ENCODE data around the gene TCF7L2. TPM values are rescaled to one million over a fixed set of nuclear protein-coding genes. Genes with fewer than 3 reads are reported as not detected.

Gene TCF7L2
- total RNA-seq, 4 donors from 2014 or later: 4.0 to 13.2 (median 6.4) TPM

GRCh38 chr10:113069595-113069994 is 119.5 kb downstream of the TCF7L2 start:
- Histone ChIP-seq H3K36me3 (no peaks in the 10 kb centered on the region), H3K9me3 (no peaks in the 10 kb centered on the region), H3K4me1 (peaks cover 0 to 76% (median 37%) of the 10 kb centered on the region in 3 donors), H3K27ac (no peak overlapping the region), H3K4me3 (no peak overlapping the region), H3K27me3 (no peaks in the 10 kb centered on the region)
- WGBS, 2 donors: 63 to 70% methylated on average over 3 to 7 of the region's 7 CpGs
- intact Hi-C loops (cut with DNase I): no loop called here
- DNase-seq: no peak
- TF ChIP-seq POLR2A (IDR thresholded peaks at IDR 0.05): no peak
- TF ChIP-seq CTCF (IDR thresholded peaks at IDR 0.05): no peak

- Histone ChIP-seq H3K9me3 (no peaks in the 10 kb centered on the region), H3K27me3 (no peaks in the 10 kb centered on the region), H3K36me3 (no peaks in the 10 kb centered on the region), H3K4me1 (peaks cover 0 to 73% (median 34%) of the 10 kb centered on the region in 3 donors), H3K27ac (peak overlapping the region in 1 of 4 donors; percentile 4), H3K4me3 (no peak overlapping the region)
- 49 to 68% methylated on average over 4 to 6 of the region's 7 CpGs for WGBS, 2 donors
- no peak for TF ChIP-seq CTCF (IDR thresholded peaks at IDR 0.05)
- no peak for TF ChIP-seq POLR2A (IDR thresholded peaks at IDR 0.05)
- intact Hi-C loops (cut with DNase I): no loop called here
- DNase-seq: no peak
These were observed 121.4 kb downstream of the TCF7L2 start for GRCh38 chr10:113071446-113071845.

GRCh38 chr10:113073549-113074189 is 123.6 kb downstream of the TCF7L2 start:
- WGBS, 2 donors: 48 to 53% methylated on average over 18 to 22 of the region's 23 CpGs

GRCh38 chr10:113076949-113077348 is 126.9 kb downstream of the TCF7L2 start:
- Histone ChIP-seq H3K27ac (no peak overlapping the region), H3K4me3 (no peak overlapping the region), H3K4me1 (peaks cover 0 to 31% (median 16%) of the 10 kb centered on the region in 3 donors), H3K27me3 (no peaks in the 10 kb centered on the region), H3K36me3 (peaks cover 0 to 20% (median 0%) of the 10 kb centered on the region in 3 donors), H3K9me3 (no peaks in the 10 kb centered on the region)
- TF ChIP-seq CTCF (IDR thresholded peaks at IDR 0.05): no peak
- no peak for TF ChIP-seq POLR2A (IDR thresholded peaks at IDR 0.05)
- DNase-seq: no peak
- intact Hi-C loops (cut with DNase I): no loop called here
- WGBS, 2 donors: 55 to 56% methylated on average over 1 of the region's 1 CpG

More at GRCh38 chr10:113073549-113074189, 123.6 kb downstream of the TCF7L2 start:
- no peak for DNase-seq
- no peaks in the 10 kb centered on the region for H3K9me3 ChIP-seq
- no peak for TF ChIP-seq POLR2A (IDR thresholded peaks at IDR 0.05)
- no peak for TF ChIP-seq CTCF (IDR thresholded peaks at IDR 0.05)
- peaks cover 0 to 5% (median 0%) of the 10 kb centered on the region in 3 donors for H3K36me3 ChIP-seq
- H3K27me3 ChIP-seq: no peaks in the 10 kb centered on the region
- H3K4me1 ChIP-seq: peaks cover 0 to 58% (median 25%) of the 10 kb centered on the region in 3 donors
- peak overlapping the region in 1 of 4 donors; percentile 43 for H3K4me3 ChIP-seq
- H3K27ac ChIP-seq: peak overlapping the region in 3 of 4 donors; percentile 54 to 84 (median 69)
- intact Hi-C loops (cut with DNase I): no loop called here

GRCh38 chr10:113078282-113078907 is 128.3 kb downstream of the TCF7L2 start:
- no peak for DNase-seq
- Histone ChIP-seq H3K27ac (no peak overlapping the region), H3K4me3 (no peak overlapping the region), H3K27me3 (no peaks in the 10 kb centered on the region), H3K4me1 (peaks cover 0 to 17% (median 12%) of the 10 kb centered on the region in 3 donors), H3K9me3 (no peaks in the 10 kb centered on the region), H3K36me3 (peaks cover 0 to 20% (median 0%) of the 10 kb centered on the region in 3 donors)
- TF ChIP-seq CTCF (IDR thresholded peaks at IDR 0.05): no peak
- TF ChIP-seq POLR2A (IDR thresholded peaks at IDR 0.05): no peak
- WGBS, 2 donors: 91 to 92% methylated on average over 4 of the region's 4 CpGs
- intact Hi-C loops (cut with DNase I): no loop called here
